ENCODE data around the gene FADS6.
"Not testable (repeated sequence)": the region's sequence is repeated elsewhere in the genome, so short reads cannot be mapped to it uniquely, and the experiment has no call there.

The FADS6 gene

GRCh38 chr17:74920642-74921025 lies 27.2 kb upstream of the FADS6 start:
- peak; percentile 36 for DNase-seq

DNA sequence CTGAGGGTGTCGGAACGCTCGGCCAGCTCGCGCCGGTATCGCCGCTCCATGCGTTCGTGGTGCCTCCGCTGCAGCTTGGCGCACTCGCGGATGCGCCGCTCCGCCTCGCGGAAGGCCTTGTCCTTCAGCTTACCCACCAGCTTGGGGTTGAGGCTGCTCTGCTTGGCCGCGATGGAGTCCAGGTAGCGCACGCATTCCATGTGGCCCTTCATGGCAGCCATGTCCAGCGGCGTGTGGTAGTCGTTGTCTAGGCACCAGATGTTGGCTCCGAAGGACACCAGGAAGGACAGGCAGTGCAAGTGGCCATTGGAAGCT lies 26.8 kb upstream of the FADS6 start:
- no peak for DNase-seq

DNA sequence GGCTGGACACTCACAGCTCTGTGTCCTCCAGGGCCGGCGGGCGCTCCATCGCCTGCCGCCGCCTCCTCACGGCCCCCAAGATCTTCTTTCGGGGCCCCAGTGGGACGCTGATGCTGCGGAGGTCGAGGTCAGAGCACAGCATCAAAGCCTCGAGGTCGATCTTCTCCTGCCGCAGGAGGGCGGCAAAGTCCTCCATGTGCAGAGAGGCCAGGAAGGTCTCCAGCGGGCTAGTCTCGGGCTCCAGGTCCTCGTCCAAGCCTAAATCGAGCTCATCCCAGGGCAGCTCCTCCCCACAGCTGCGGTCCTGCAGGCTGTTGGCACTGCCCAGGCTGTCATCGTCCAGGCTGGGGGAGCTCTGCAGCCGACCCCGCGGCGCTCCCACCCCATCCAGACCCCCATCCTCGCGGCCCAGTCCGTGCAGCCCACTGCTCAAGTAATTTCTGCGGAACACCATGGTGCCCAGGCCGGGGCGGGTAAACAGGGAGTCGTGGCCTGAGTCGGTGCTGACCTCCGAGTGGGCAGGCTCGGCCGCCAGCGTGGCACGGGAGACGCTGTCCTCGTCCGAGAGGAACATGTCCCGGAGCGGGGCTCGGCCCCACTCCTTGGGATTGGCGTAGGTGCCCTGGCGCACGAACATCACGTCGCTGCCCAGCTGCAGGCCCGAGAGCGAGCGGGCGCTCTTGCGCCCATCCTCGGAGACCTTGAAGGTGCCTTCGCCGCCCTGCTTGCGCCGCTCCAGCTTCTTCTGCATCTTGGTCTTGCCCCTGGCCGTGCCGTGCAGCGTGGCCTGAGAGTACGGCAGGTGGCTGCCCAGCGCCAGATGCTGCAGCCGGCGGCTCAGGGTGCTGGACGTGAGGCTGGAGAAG lies 26.2 kb upstream of the FADS6 start:
- DNase-seq = no peak

GRCh38 chr17:74918906-74919305 lies 25.5 kb upstream of the FADS6 start:
- DNase-seq = no peak

DNA sequence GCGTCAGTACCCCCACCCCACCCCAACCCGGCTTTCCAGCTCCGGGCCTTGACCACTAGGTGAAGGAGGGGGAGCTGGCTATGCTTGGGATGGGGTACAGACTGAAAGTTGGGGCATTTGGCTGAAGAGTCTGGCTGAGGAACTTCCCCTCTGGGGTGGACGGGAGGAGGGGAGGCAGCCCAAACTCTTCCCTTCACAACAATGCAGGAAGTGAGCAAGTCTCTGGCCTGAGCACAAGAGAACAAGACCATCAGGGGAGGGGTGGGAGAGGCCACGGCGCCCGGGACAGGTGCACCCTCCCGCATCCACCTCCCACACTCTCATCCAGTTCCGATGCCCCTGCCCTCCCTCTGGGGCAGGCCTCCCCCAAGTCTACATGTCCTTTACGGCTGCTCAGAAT lies 24.0 kb upstream of the FADS6 start:
- no peak for DNase-seq

DNA sequence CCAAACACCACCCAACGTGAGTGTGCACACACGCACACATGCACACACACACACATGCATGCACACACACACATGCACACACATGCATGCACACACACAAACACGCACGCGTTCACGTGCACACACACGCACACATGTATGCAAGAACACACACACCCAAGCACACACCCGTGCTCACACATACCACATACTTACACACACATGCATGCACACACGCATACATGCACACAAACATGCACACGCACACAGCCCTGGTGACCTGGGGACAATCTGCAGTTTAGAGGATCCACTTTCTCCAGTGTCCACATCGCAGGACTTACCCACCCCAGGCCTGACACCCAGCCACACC lies 23.4 kb upstream of the FADS6 start:
- no peak for DNase-seq

DNA sequence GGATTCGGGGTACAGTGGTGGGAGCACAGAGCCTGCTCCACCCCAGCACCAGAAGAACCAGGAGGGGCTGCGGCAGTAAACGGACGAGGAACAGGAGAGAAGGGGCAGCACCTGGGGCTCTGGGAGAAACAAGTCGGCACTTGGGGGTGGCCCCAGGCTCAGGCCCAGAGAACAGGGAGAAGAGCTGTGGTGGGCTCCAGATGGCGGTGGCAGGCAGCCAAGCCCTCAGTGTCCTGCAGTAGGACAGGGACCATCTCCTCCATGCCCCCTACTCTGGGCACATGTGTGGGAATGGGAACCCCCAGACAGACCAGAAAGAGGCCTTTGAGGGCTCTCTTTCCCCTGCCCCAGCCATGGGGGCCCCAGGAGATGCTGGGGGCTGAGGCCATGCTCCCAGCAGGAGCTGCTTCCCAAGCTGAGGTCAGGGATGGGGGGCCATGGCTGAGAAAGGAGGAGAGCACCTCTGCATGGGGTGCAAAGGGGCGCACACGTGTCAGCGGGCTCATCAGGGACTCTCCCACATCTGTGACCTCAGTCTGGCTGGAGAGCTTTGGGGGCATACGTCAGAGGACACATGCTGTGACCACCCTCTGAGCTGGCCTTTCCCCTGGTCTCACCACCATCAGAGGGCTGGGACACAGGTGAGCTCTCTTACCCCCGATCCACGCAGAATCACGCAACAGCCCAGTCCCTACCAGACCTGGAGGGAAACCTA lies 22.9 kb upstream of the FADS6 start:
- DNase-seq = no peak

DNA sequence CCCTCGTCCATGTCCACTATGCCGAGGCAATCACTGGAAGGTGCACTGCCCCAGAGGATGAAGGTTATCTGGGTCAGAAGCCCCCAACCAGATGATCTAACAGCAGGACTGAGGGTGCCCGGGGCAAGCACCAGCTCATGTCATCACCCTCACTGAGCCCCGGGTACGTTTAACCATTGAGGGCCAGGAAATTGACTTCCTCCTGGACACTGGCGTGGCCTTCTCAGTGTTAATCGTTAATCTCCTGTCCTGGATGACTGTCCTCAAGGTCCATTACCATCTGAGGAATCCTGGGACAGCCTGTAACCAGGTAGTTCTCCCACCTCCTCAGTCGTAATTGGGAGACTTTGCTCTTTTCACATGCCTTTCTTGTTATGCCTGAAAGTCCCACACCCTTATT lies 18.0 kb upstream of the FADS6 start:
- not testable (repeated sequence) for DNase-seq

DNA sequence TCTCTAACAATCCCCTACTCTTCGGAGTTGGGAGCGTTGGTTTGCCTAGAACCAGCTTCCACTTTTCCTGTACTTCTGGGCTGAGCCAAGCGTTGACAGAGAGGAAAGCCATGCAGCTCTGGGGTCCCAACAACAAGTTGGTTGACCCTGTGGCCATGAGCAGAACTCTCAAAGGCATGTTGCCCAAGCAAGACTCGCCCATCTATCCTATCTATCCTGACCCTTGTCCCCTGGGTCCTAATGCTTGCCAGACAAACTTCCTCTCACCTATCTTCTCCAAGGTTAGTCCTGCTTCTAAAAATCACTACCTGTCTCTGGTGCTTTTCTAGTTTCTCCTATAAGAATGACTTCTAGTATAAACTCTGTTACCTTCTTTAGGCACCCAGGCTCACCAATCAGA lies 15.7 kb upstream of the FADS6 start:
- not testable (repeated sequence) for DNase-seq

GRCh38 chr17:74907012-74907411 lies 13.6 kb upstream of the FADS6 start:
- no peak for DNase-seq

DNA sequence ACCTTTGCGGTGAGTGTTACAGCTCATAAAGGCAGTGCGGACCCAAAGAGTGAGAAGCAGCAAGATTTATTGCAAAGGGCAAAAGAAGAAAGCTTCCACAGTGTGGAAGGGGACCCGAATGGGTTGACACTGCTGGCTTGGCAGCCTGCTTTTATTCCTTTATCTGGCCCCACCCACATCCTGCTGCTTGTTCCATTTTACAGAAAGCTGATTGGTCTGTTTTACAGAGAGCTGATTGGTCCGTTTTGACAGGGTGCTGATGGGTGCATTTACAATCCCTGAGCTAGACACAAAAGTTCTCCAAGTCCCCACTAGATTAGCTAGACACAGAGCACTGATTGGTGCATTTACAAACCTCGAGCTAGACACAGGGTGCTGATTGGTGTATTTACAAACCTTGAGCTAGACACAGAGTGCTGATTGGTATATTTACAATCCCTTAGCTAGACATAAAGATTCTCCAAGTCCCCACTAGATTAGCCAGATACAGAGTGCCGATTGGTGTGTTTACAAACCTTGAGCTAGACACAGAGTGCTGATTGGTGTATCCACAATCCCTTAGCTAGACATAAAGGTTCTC lies 12.9 kb upstream of the FADS6 start:
- DNase-seq = peak; percentile 16

DNA sequence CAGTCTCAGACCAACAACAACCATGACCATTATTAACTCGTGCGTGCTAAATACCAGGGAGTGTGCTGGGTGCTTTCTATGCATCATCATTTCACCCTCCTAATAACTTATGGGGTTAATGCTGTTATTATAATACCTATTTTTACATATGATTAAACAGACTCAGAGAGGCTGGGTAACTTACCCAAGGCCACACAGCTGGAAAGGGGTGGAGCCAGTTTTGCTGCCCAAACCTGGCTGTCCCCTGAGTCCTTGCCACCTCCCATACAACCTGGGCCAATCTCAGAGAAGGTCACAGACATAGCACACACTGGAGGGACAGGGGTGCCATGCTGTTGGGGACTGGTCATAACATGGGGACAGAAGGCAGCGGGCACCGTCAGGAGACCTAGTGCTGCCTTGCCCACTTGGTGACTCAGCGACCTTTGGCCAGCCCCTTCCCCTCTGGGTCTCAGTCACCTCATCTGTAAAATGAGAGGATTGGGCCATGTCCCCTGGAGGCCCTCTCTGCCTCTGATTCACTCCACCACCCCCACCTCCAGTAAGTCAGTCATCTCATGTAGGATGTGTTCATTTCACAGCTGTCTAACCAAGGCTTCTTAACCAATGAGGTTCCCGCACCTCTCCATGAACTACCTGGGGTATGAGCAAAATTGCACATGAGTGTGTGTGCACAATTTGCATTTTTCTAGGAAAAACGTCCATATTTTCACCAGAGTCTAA lies 11.4 kb upstream of the FADS6 start:
- no peak for DNase-seq

- DNase-seq = no peak
These were observed 10.2 kb upstream of the FADS6 start for GRCh38 chr17:74903671-74904070.

- DNase-seq = no peak
These were observed 9.6 kb upstream of the FADS6 start for GRCh38 chr17:74903034-74903433.

DNA sequence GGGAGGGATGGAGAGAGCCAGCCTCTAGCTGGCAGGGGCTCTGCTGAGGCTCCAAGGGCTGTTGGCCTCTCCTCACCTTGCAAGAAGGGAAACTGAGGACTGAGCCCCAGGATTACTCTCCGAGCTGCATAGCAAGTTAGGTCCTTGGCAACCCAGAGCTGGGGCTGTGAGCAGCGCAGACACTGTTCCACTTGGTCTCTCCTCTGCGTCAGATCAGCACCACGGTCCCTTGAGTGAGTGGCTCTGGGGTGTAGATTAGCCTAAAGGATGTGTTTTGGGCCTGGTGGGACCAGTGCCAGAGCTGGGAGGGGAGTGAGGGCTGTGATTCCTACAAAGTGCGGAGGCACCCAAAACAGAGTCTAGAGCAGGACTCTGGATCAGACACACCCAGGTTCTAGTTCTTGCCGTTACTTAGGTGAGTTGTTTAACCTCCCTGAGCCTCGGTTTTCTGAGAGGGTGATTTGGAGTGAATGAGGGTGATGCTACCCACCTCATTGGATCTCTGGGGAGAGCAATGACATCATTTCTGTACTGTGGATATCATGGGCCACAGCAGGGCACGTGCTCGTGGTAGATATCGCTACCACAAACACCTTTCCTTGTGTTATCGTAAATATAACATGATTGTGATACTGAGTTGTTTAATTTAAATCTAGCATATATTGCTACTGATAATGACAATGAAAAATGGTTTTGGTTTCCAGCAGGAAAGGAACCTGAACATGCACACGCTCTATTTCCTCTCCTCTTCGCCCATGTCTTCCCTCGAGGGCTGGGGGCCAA lies 8.1 kb upstream of the FADS6 start:
- DNase-seq = no peak

DNA sequence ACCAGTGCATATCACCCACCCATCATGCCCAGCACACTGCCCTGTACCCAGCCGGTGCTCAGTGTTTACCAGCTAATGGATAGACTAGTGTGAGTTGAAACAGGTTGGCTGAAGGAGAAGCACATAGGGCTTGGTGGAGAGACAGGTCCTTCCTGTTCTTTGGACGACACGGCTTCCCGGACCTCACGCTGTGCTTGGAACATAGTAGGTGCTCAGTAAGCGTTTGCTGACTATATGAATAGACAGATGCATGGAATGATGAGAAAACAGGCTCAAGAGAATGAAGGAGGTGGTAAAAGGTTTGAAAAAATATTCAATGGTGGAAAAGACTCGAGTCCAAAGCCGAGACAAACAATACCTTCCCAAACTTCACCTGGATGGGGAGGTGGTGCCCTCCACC lies 6.8 kb upstream of the FADS6 start:
- no peak for DNase-seq

- peak; percentile 30 for DNase-seq
These were observed 5.0 kb upstream of the FADS6 start for GRCh38 chr17:74898376-74898946.

DNA sequence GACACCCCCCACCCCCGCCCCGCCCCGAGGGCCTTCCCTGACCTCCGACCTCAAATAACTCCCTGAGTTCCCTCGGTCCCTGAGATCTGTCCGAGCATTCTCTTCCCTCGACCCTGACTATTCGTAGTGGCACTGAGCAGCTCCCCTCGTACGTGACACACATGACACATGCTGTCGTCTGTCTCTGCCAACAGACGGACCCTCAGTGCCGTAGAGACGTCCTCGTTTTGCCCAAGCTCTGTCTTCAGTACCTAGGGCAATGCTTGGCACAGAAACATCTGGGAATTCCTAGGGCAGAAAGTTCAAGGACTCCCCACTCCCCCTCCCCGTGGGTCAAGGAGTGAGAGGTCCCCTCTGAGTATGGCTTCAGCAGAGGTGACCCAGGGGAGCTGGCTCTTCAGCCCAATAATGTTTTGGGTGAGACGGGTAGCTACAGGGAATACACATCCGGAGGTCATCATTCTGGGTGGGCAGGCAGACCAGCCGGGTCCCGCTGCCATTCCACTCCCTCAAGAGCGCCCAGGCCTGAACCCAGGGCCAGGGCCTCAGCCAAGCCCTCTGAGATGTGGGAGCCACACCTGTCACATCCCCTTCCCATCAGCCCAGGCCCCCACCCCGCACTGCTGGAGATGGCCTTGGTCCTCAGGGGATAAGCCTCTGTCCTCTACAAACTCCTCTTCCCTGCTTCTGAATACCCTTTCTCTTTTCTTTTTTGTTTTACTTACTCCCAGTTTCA lies 671 bp upstream of the FADS6 start:
- no peak for DNase-seq

DNA sequence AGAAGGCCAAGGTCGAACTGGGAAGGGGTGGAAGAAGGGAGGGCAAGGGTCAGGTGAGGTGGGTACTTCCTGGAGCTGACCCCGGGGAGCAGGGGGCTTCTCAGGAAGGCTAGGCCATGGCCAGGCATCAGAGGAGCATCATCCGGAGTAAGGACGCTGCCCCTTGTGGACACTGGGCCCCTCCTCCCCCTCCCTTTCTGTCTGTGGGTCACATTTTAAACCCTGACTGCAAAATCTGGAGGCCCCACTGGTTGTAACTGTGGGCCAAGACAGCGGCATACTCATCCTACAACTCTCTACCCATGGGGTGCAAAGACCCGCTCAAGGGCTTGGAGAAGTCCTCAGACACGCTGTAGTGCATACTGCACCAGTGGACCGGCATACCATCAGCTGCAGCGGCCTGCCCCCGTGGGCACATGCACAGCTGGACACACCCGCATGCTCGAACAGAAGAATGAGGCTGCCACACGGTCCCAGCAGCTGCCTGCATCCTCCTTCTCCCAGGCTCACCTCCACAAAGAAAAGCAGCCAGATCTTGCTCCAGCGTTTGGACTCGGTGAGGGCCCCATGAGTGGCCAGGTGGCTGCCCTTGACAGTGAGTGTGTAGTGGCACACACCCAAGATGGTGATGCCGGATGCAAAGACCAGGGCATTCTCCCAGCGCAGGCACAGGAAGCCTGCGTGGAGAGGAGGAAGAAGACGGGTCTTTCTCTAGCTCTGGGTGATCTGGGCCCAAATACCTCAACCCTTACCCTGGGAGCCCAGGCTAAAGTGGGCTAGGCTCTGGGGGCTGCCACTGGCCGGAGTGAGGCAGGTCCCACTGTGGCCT lies 1.2 kb downstream of the FADS6 start:
- no peak for DNase-seq

DNA sequence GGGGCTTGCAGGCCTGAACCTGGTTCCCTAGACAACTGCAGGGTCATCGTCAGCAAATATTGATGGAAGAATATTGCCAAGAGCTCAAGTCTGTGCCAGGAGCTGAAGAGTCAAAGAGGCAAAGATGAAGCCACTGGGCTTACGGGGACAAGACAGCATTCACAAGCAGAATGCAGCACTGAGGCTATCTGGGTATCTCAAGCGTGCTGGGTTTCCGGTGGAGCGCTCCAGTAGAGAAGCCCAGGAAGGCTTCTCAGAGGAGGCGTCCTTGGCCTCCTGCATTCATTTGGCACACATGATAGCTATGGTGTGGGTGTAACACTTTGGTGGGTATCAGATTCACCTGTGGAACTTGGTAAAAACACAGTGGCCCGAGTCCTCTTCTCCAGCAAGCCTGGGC lies 2.9 kb downstream of the FADS6 start:
- DNase-seq = no peak

- DNase-seq = no peak
These were observed 5.0 kb downstream of the FADS6 start for GRCh38 chr17:74888469-74888868.

All from NCI-H69 (cell line).